Measurements from ENCODE around the gene DNAI1. TPM values are rescaled to one million over a fixed set of nuclear protein-coding genes. Genes with fewer than 3 reads are reported as not detected.

Gene DNAI1
- total RNA-seq, 1 experiment from 2014 or later = not detected

DNA sequence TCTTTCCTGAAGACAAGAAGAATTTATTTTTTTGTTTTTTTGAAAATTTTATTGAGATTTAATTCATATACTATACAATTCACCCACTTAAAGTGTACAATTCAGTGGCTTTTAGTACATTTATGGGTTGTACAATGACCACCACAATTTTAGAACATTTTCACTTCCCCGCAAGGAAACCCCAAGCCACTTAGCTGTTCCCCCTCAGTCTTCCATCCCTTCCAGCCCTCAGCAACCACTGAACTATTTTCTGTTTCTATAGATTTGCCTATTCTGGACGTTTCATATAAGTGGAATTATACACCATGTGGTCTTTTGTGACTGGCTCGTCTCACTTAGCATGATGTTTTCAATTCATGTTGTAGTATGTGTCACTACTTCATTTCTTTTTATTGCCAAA, 28.0 kb downstream of the DNAI1 start:
- no TSS peak for BruUV-seq (replicated peaks)
- H3K79me2 ChIP-seq (ENCODE audit: low read length) = no peaks in the 10 kb centered on the region
- no peaks in the 10 kb centered on the region for H4K20me1 ChIP-seq (ENCODE audit: low read length)
- H3K4me1 ChIP-seq (ENCODE audit: insufficient read depth, low read length) = no peaks in the 10 kb centered on the region
- no peaks in the 10 kb centered on the region for H3K36me3 ChIP-seq (ENCODE audit: low read depth, low read length)
- H3K27me3 ChIP-seq (ENCODE audit: low read length) = peaks cover 12% of the 10 kb centered on the region
- H3F3A ChIP-seq (ENCODE audit: low read length, unreplicated experiment) = no peaks in the 10 kb centered on the region
- H2AFZ ChIP-seq (ENCODE audit: low read length) = no peak overlapping the region
- no peaks in the 10 kb centered on the region for H3K9me2 ChIP-seq (replicated peaks; ENCODE audit: low read length)
- no peak overlapping the region for H3K9ac ChIP-seq (ENCODE audit: low read length)
- no peak overlapping the region for H3K27ac ChIP-seq (ENCODE audit: low read length)
- no peak for ATAC-seq
- no peak overlapping the region for H3K4me3 ChIP-seq (ENCODE audit: low read length)
- TF ChIP-seq CTCF (conservative IDR thresholded peaks at IDR 0.05; ENCODE audit: low read depth, low read length) (no peak), EZH2 (IDR thresholded peaks at IDR 0.05; ENCODE audit: low read length, unreplicated experiment) (no peak), EZH2phosphoT487 (IDR thresholded peaks at IDR 0.05; ENCODE audit: borderline replicate concordance, low read length) (no peak)
- POLR2A ChIA-PET (ENCODE audit: unreplicated experiment) = no interaction called here
- H3K4me2 ChIP-seq (ENCODE audit: low read length) = no peak overlapping the region
- no peak for DNase-seq
- CTCF ChIA-PET = no interaction called here
- intact Hi-C loops (cut with micrococcal nuclease) = no loop called here
- H3K9me3 ChIP-seq (ENCODE audit: low read length) = no peaks in the 10 kb centered on the region

DNA sequence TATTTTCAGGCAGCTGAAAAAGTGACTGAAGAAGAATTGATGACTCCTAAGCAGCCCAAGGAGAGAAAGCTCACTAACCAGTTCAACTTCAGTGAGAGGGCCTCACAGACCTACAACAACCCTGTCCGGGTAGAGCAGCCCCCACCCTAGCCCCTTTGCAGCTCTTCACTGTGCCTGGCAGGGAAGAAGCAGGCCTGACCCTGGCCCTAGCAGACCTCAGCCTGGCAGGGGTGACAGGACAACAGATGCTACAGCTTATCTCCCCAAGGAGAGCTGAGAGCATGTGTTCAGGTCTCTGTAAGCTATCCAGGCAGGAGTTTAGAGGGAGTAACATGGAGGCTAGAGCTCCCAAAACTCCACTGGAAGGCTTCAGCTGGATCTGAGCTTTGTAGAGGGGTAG, 31.8 kb downstream of the DNAI1 start:
- no peak overlapping the region for H3K4me2 ChIP-seq (ENCODE audit: low read length)
- H3K9ac ChIP-seq (ENCODE audit: low read length) = no peak overlapping the region
- POLR2A ChIA-PET (ENCODE audit: unreplicated experiment) = no interaction called here
- intact Hi-C loops (cut with micrococcal nuclease) = no loop called here
- H3K27ac ChIP-seq (ENCODE audit: low read length) = no peak overlapping the region
- H3K4me1 ChIP-seq (ENCODE audit: insufficient read depth, low read length) = no peaks in the 10 kb centered on the region
- no peak for ATAC-seq
- H3K36me3 ChIP-seq (ENCODE audit: low read depth, low read length) = no peaks in the 10 kb centered on the region
- TF ChIP-seq EZH2 (IDR thresholded peaks at IDR 0.05; ENCODE audit: low read length, unreplicated experiment) (no peak), EZH2phosphoT487 (IDR thresholded peaks at IDR 0.05; ENCODE audit: borderline replicate concordance, low read length) (no peak), CTCF (conservative IDR thresholded peaks at IDR 0.05; ENCODE audit: low read depth, low read length) (no peak)
- H3K79me2 ChIP-seq (ENCODE audit: low read length) = no peaks in the 10 kb centered on the region
- H3K9me3 ChIP-seq (ENCODE audit: low read length) = no peaks in the 10 kb centered on the region
- H3K4me3 ChIP-seq (ENCODE audit: low read length) = no peak overlapping the region
- CTCF ChIA-PET = no interaction called here
- H4K20me1 ChIP-seq (ENCODE audit: low read length) = no peaks in the 10 kb centered on the region
- no TSS peak for BruUV-seq (replicated peaks)
- H3K27me3 ChIP-seq (ENCODE audit: low read length) = peaks cover 12% of the 10 kb centered on the region
- H3K9me2 ChIP-seq (replicated peaks; ENCODE audit: low read length) = no peaks in the 10 kb centered on the region
- no peaks in the 10 kb centered on the region for H3F3A ChIP-seq (ENCODE audit: low read length, unreplicated experiment)
- no peak overlapping the region for H2AFZ ChIP-seq (ENCODE audit: low read length)
- no peak for DNase-seq

GRCh38 chr9:34490760-34491159, 32.2 kb downstream of the DNAI1 start:
- Histone ChIP-seq H3K9me3 (ENCODE audit: low read length) (no peaks in the 10 kb centered on the region), H3K79me2 (ENCODE audit: low read length) (no peaks in the 10 kb centered on the region), H3K4me1 (ENCODE audit: insufficient read depth, low read length) (no peaks in the 10 kb centered on the region), H3K27me3 (ENCODE audit: low read length) (peaks cover 12% of the 10 kb centered on the region), H3K36me3 (ENCODE audit: low read depth, low read length) (no peaks in the 10 kb centered on the region), H3F3A (ENCODE audit: low read length, unreplicated experiment) (no peaks in the 10 kb centered on the region), H3K27ac (ENCODE audit: low read length) (no peak overlapping the region), H3K9me2 (replicated peaks; ENCODE audit: low read length) (no peaks in the 10 kb centered on the region), H4K20me1 (ENCODE audit: low read length) (no peaks in the 10 kb centered on the region), H2AFZ (ENCODE audit: low read length) (no peak overlapping the region), H3K9ac (ENCODE audit: low read length) (no peak overlapping the region), H3K4me2 (ENCODE audit: low read length) (no peak overlapping the region), H3K4me3 (ENCODE audit: low read length) (no peak overlapping the region)
- ATAC-seq (no peak), DNase-seq (no peak)
- ChIA-PET CTCF (interaction anchor here (0.6 kb wide), 1 partner anchor 110 kb away, joined by 3 read pairs; no protein-coding TSS in a partner anchor), POLR2A (ENCODE audit: unreplicated experiment) (no interaction called here)
- TF ChIP-seq EZH2phosphoT487 (IDR thresholded peaks at IDR 0.05; ENCODE audit: borderline replicate concordance, low read length) = no peak
- TF ChIP-seq CTCF (conservative IDR thresholded peaks at IDR 0.05; ENCODE audit: low read depth, low read length) = no peak
- TF ChIP-seq EZH2 (IDR thresholded peaks at IDR 0.05; ENCODE audit: low read length, unreplicated experiment) = no peak
- no TSS peak for BruUV-seq (replicated peaks)
- intact Hi-C loops (cut with micrococcal nuclease) = no loop called here

Data from PC-3 (cell line).